Astrocyte (in vitro differentiated cells and primary cell): Measurements from ENCODE around the gene SLC24A2. TPM values are rescaled to one million over a fixed set of nuclear protein-coding genes. Genes with fewer than 3 reads are reported as not detected.

Source experiments
- DNase-seq: peaks from one replicate; pipeline ENCODE4 v3.0.0-alpha.2; 2010; ENCODE audit warnings: low read depth
- FAIRE-seq: peaks from 2 replicates; lab custom pipeline; 2011; peaks lifted over from hg19 to GRCh38; lab: Jason Lieb, UNC
- H2AFZ ChIP-seq: 2 replicates; pipeline ENCODE4 v1.6.0; 2012; ENCODE audit warnings: low read depth, low read length, inconsistent platforms
- H3K27ac ChIP-seq: 2 replicates; pipeline ENCODE4 v1.5.1; 2011; ENCODE audit warnings: low read depth, low read length, inconsistent platforms
- H3K27me3 ChIP-seq: 2 replicates; pipeline ENCODE4 v1.6.0; 2011; ENCODE audit warnings: low read length, inconsistent platforms; ENCODE audit not compliant: insufficient read depth
- H3K36me3 ChIP-seq: 2 replicates; pipeline ENCODE4 v1.5.1; 2011; ENCODE audit warnings: low read length, inconsistent platforms; ENCODE audit not compliant: insufficient read depth
- H3K4me1 ChIP-seq: 2 replicates; pipeline ENCODE4 v1.5.1; 2011; ENCODE audit warnings: low read length, inconsistent platforms; ENCODE audit not compliant: insufficient read depth
- H3K4me2 ChIP-seq: 2 replicates; pipeline ENCODE4 v1.6.0; 2012; ENCODE audit warnings: low read length, inconsistent platforms
- H3K4me3 ChIP-seq: 2 replicates; pipeline ENCODE4 v1.5.1; 2011; ENCODE audit warnings: low read depth, mild to moderate bottlenecking, low read length, inconsistent platforms; ENCODE audit not compliant: insufficient read depth
- H3K79me2 ChIP-seq: 2 replicates; pipeline ENCODE4 v1.6.0; 2012; ENCODE audit warnings: mild to moderate bottlenecking, low read length, inconsistent platforms; ENCODE audit not compliant: insufficient read depth
- H3K9ac ChIP-seq: 2 replicates; pipeline ENCODE4 v1.6.0; 2012; ENCODE audit warnings: mild to moderate bottlenecking, low read length, inconsistent platforms
- H3K9me3 ChIP-seq: 2 replicates; pipeline ENCODE4 v1.5.1; 2012; ENCODE audit warnings: low read depth, mild to moderate bottlenecking, low read length, inconsistent platforms; ENCODE audit not compliant: insufficient read depth
- H4K20me1 ChIP-seq: 2 replicates; pipeline ENCODE4 v1.6.0; 2012; ENCODE audit warnings: low read length, inconsistent platforms; ENCODE audit not compliant: insufficient read depth
- H3K27ac Mint-ChIP-seq: one replicate; pipeline ENCODE4 v1.8.0; 2021; ENCODE audit warnings: mild to moderate bottlenecking, mixed read lengths; ENCODE audit not compliant: unreplicated experiment
- H3K27me3 Mint-ChIP-seq: one replicate; pipeline ENCODE4 v1.8.0; 2021; ENCODE audit warnings: low read depth, mixed read lengths; ENCODE audit not compliant: unreplicated experiment
- H3K36me3 Mint-ChIP-seq: one replicate; pipeline ENCODE4 v1.8.0; 2021; ENCODE audit warnings: low read depth, mixed read lengths; ENCODE audit not compliant: unreplicated experiment
- H3K4me1 Mint-ChIP-seq: one replicate; pipeline ENCODE4 v1.8.0; 2021; ENCODE audit warnings: low read depth, mixed read lengths; ENCODE audit not compliant: unreplicated experiment
- H3K4me3 Mint-ChIP-seq: one replicate; pipeline ENCODE4 v1.8.0; 2021; ENCODE audit warnings: mild to moderate bottlenecking, moderate library complexity, mixed read lengths; ENCODE audit not compliant: unreplicated experiment
- H3K9me3 Mint-ChIP-seq: one replicate; pipeline ENCODE4 v1.8.0; 2021; ENCODE audit warnings: mild to moderate bottlenecking, mixed read lengths; ENCODE audit not compliant: unreplicated experiment
- CTCF ChIP-seq: IDR thresholded peaks from 2 replicates; pipeline ENCODE4 v1.5.1; 2011; ENCODE audit warnings: low read depth, mild to moderate bottlenecking, inconsistent platforms, low read length, moderate library complexity; ENCODE audit not compliant: insufficient read depth
- EZH2 ChIP-seq: IDR thresholded peaks from 2 replicates; pipeline ENCODE4 v1.6.1; 2012; ENCODE audit warnings: mild to moderate bottlenecking, low read length, inconsistent platforms; ENCODE audit not compliant: insufficient read depth
- total RNA-seq: library from RNA; stranded (reverse); gene quantifications from 2 replicates; pipeline ENCODE4 v1.2.1, GENCODE V29; 2021

Gene SLC24A2
- total RNA-seq, 1 donor from 2014 or later = 0.16 TPM

- H4K20me1 ChIP-seq = no peaks in the 10 kb centered on the region
- no peaks in the 10 kb centered on the region for H3K4me1 ChIP-seq
- H3K9me3 ChIP-seq = no peaks in the 10 kb centered on the region
- no peak overlapping the region for H3K9ac ChIP-seq
- H2AFZ ChIP-seq = no peak overlapping the region
- peaks cover 13% of the 10 kb centered on the region for H3K4me1 Mint-ChIP-seq
- no peaks in the 10 kb centered on the region for H3K27me3 Mint-ChIP-seq
- no peak for FAIRE-seq
- H3K4me3 Mint-ChIP-seq = no peak overlapping the region
- no peak overlapping the region for H3K4me2 ChIP-seq
- no peak overlapping the region for H3K4me3 ChIP-seq
- H3K36me3 Mint-ChIP-seq = no peaks in the 10 kb centered on the region
- H3K79me2 ChIP-seq = no peaks in the 10 kb centered on the region
- H3K27ac ChIP-seq = no peak overlapping the region
- no peaks in the 10 kb centered on the region for H3K27me3 ChIP-seq
- no peaks in the 10 kb centered on the region for H3K9me3 Mint-ChIP-seq
- H3K36me3 ChIP-seq = no peaks in the 10 kb centered on the region
- no peak for DNase-seq
- peak overlapping the region; percentile 83 for H3K27ac Mint-ChIP-seq
- TF ChIP-seq CTCF (no peak), EZH2 (no peak)
These were observed 15.6 kb upstream of the SLC24A2 start for GRCh38 chr9:19804431-19804830.

- Histone ChIP-seq H4K20me1 (no peaks in the 10 kb centered on the region), H3K4me1 (no peaks in the 10 kb centered on the region), H3K9me3 (no peaks in the 10 kb centered on the region), H3K27ac (no peak overlapping the region), H3K4me2 (no peak overlapping the region), H3K4me3 (no peak overlapping the region), H3K27me3 (no peaks in the 10 kb centered on the region), H3K36me3 (no peaks in the 10 kb centered on the region), H2AFZ (no peak overlapping the region), H3K79me2 (no peaks in the 10 kb centered on the region), H3K9ac (no peak overlapping the region)
- H3K4me1 Mint-ChIP-seq = peaks cover 18% of the 10 kb centered on the region
- H3K27me3 Mint-ChIP-seq = no peaks in the 10 kb centered on the region
- no peak overlapping the region for H3K27ac Mint-ChIP-seq
- FAIRE-seq (no peak), DNase-seq (no peak)
- no peaks in the 10 kb centered on the region for H3K36me3 Mint-ChIP-seq
- H3K9me3 Mint-ChIP-seq = no peaks in the 10 kb centered on the region
- H3K4me3 Mint-ChIP-seq = no peak overlapping the region
- TF ChIP-seq CTCF = no peak
- TF ChIP-seq EZH2 = no peak
These were observed 12.0 kb upstream of the SLC24A2 start for GRCh38 chr9:19800884-19801283.

GRCh38 chr9:19799784-19800183 lies 10.9 kb upstream of the SLC24A2 start:
- DNase-seq (no peak), FAIRE-seq (no peak)
- H3K36me3 ChIP-seq = no peaks in the 10 kb centered on the region
- no peak overlapping the region for H3K27ac ChIP-seq
- no peak overlapping the region for H3K4me3 ChIP-seq
- H3K9me3 ChIP-seq = no peaks in the 10 kb centered on the region
- H4K20me1 ChIP-seq = no peaks in the 10 kb centered on the region
- H2AFZ ChIP-seq = no peak overlapping the region
- no peaks in the 10 kb centered on the region for H3K79me2 ChIP-seq
- H3K9ac ChIP-seq = no peak overlapping the region
- no peaks in the 10 kb centered on the region for H3K4me1 ChIP-seq
- Mint-ChIP-seq H3K27ac (peak overlapping the region; percentile 51), H3K27me3 (no peaks in the 10 kb centered on the region), H3K4me1 (peaks cover 17% of the 10 kb centered on the region), H3K9me3 (peaks cover 4% of the 10 kb centered on the region), H3K4me3 (no peak overlapping the region), H3K36me3 (no peaks in the 10 kb centered on the region)
- no peak for TF ChIP-seq CTCF
- no peak for TF ChIP-seq EZH2
- no peaks in the 10 kb centered on the region for H3K27me3 ChIP-seq
- no peak overlapping the region for H3K4me2 ChIP-seq
